Measurements from ENCODE around the gene MRPL18. TPM values are rescaled to one million over a fixed set of nuclear protein-coding genes. Genes with fewer than 3 reads are reported as not detected.

MRPL18 gene
- total and polyA plus RNA-seq, 2 of the 4 experiments (the other 2 are of a cell fraction) = 53.4 to 56.8 TPM

- in situ Hi-C loops (cut with MboI; ENCODE audit: low sequenced_read_pairs) = no loop called here
These were observed 11.6 kb upstream of the MRPL18 start for GRCh38 chr6:159778542-159779103.

More at GRCh38 chr6:159778542-159779103, 11.6 kb upstream of the MRPL18 start:
- Histone ChIP-seq H3K4me2 (ENCODE audit: low read depth, low read length) (no peak overlapping the region), H3K9ac (ENCODE audit: low read depth, low read length) (no peak overlapping the region), H3K27ac (ENCODE audit: insufficient read depth, low read length) (no peak overlapping the region), H3K56ac (ENCODE audit: extremely low read depth, insufficient read depth, low read length) (no peak overlapping the region), H4K20me1 (ENCODE audit: insufficient read depth, low read length) (no peaks in the 10 kb centered on the region), H3K9me3 (ENCODE audit: control insufficient read depth, insufficient read depth, low read length) (no peaks in the 10 kb centered on the region), H3K79me1 (ENCODE audit: low read depth in 1 of 2, low read length in 2 of 2) (peaks cover 11% of the 10 kb centered on the region in 2 experiments), H3K18ac (ENCODE audit: low read depth, low read length) (no peak overlapping the region), H2BK120ac (ENCODE audit: low read depth, low read length) (no peak overlapping the region), H3K14ac (replicated peaks; ENCODE audit: low read depth, low read length) (no peak overlapping the region), H3K27me3 (ENCODE audit: control insufficient read depth, insufficient read depth, low read length) (no peaks in the 10 kb centered on the region), H4K8ac (ENCODE audit: low read depth in 2 of 2, low read length in 2 of 2) (no peak overlapping the region), H2AFZ (replicated peaks; ENCODE audit: low read length, poor library complexity) (no peak overlapping the region), H3K36me3 (ENCODE audit: control insufficient read depth, insufficient read depth, low read length) (peaks cover 43% of the 10 kb centered on the region), H2AK5ac (ENCODE audit: low read depth, low read length) (no peak overlapping the region), H3K23ac (ENCODE audit: low read depth, low read length) (no peak overlapping the region), H2BK15ac (ENCODE audit: low read depth, low read length) (no peak overlapping the region), H3K9me1 (ENCODE audit: insufficient read depth, low read length) (no peaks in the 10 kb centered on the region), H3K4me1 (ENCODE audit: control insufficient read depth, insufficient read depth, low read length) (no peaks in the 10 kb centered on the region), H2AK9ac (replicated peaks; ENCODE audit: low read depth, low read length, poor library complexity) (no peak overlapping the region), H4K5ac (ENCODE audit: low read depth, low read length) (no peak overlapping the region), H2BK20ac (ENCODE audit: low read depth, low read length) (no peak overlapping the region), H3K4ac (ENCODE audit: low read depth, low read length) (no peak overlapping the region), H2BK5ac (ENCODE audit: low read depth, low read length, poor library complexity, severe bottlenecking) (no peak overlapping the region), H3K4me3 (ENCODE audit: insufficient read depth, low read depth, low read length) (no peak overlapping the region), H4K91ac (ENCODE audit: insufficient read depth, low read depth, low read length) (no peak overlapping the region)
- no CpG with 5 or more reads among the region's 3 CpGs for WGBS, 2 experiments (ENCODE audit: extremely low coverage in 2 of 2, insufficient read length in 1 of 2)
- dilution Hi-C loops (cut with HindIII; ENCODE audit: low sequenced_read_pairs, unreplicated experiment) (no loop called here), intact Hi-C loops (cut with micrococcal nuclease) (no loop called here)
- POLR2A ChIA-PET (ENCODE audit: unreplicated experiment) = no interaction called here
- DNase-seq (no peak), ATAC-seq (ENCODE audit: low read depth) (no peak)
- TF ChIP-seq BHLHE40 (IDR thresholded peaks at IDR 0.05; ENCODE audit: low read depth, low read length) (no peak), CHD1 (IDR thresholded peaks at IDR 0.05; ENCODE audit: low read depth, low read length) (no peak), RFX5 (IDR thresholded peaks at IDR 0.05; ENCODE audit: low read depth, low read length) (no peak)
- CTCF ChIA-PET = no interaction called here
- no TSS peak for BruUV-seq (replicated peaks)
